ENCODE data around the gene TENM4.

Gene TENM4

GRCh38 chr11:79209540-79210266 is 231.1 kb downstream of the TENM4 start:
- Histone ChIP-seq H3K9ac (ENCODE audit: low read depth in 1 of 2, low read length in 2 of 2) (no peak overlapping the region), H3K4me1 (ENCODE audit: control insufficient read depth in 1 of 2, insufficient read depth in 2 of 2, low read length in 2 of 2) (no peaks in the 10 kb centered on the region), H3K36me3 (ENCODE audit: control insufficient read depth in 1 of 2, insufficient read depth in 2 of 2, low read length in 2 of 2) (no peaks in the 10 kb centered on the region), H3K27ac (ENCODE audit: low read depth, low read length) (no peak overlapping the region), H3K27me3 (ENCODE audit: control insufficient read depth in 1 of 2, insufficient read depth in 2 of 2, low read length in 2 of 2) (no peaks in the 10 kb centered on the region), H3K4me3 (ENCODE audit: low read depth in 1 of 2, low read length in 2 of 2) (no peak overlapping the region), H3K9me3 (ENCODE audit: control insufficient read depth in 1 of 2, low read length in 2 of 2) (no peaks in the 10 kb centered on the region)

GRCh38 chr11:79208126-79208525 is 232.7 kb downstream of the TENM4 start:
- H3K36me3 ChIP-seq (ENCODE audit: control insufficient read depth in 1 of 2, insufficient read depth in 2 of 2, low read length in 2 of 2) = no peaks in the 10 kb centered on the region
- H3K4me1 ChIP-seq (ENCODE audit: control insufficient read depth in 1 of 2, insufficient read depth in 2 of 2, low read length in 2 of 2) = no peaks in the 10 kb centered on the region
- H3K9me3 ChIP-seq (ENCODE audit: control insufficient read depth in 1 of 2, low read length in 2 of 2) = no peaks in the 10 kb centered on the region
- no peak overlapping the region for H3K4me3 ChIP-seq (ENCODE audit: low read depth in 1 of 2, low read length in 2 of 2)
- H3K9ac ChIP-seq (ENCODE audit: low read depth in 1 of 2, low read length in 2 of 2) = no peak overlapping the region
- no peak overlapping the region for H3K27ac ChIP-seq (ENCODE audit: low read depth, low read length)
- no peaks in the 10 kb centered on the region for H3K27me3 ChIP-seq (ENCODE audit: control insufficient read depth in 1 of 2, insufficient read depth in 2 of 2, low read length in 2 of 2)

- no peaks in the 10 kb centered on the region for H3K4me1 ChIP-seq (ENCODE audit: control insufficient read depth in 1 of 2, insufficient read depth in 2 of 2, low read length in 2 of 2)
- H3K9ac ChIP-seq (ENCODE audit: low read depth in 1 of 2, low read length in 2 of 2) = no peak overlapping the region
- no peaks in the 10 kb centered on the region for H3K36me3 ChIP-seq (ENCODE audit: control insufficient read depth in 1 of 2, insufficient read depth in 2 of 2, low read length in 2 of 2)
- no peak overlapping the region for H3K4me3 ChIP-seq (ENCODE audit: low read depth in 1 of 2, low read length in 2 of 2)
- H3K9me3 ChIP-seq (ENCODE audit: control insufficient read depth in 1 of 2, low read length in 2 of 2) = no peaks in the 10 kb centered on the region
- no peak overlapping the region for H3K27ac ChIP-seq (ENCODE audit: low read depth, low read length)
- no peaks in the 10 kb centered on the region for H3K27me3 ChIP-seq (ENCODE audit: control insufficient read depth in 1 of 2, insufficient read depth in 2 of 2, low read length in 2 of 2)
Observed at GRCh38 chr11:79206951-79207350, 233.9 kb downstream of the TENM4 start.

- H3K36me3 ChIP-seq (ENCODE audit: control insufficient read depth in 1 of 2, insufficient read depth in 2 of 2, low read length in 2 of 2) = no peaks in the 10 kb centered on the region
- H3K9me3 ChIP-seq (ENCODE audit: control insufficient read depth in 1 of 2, low read length in 2 of 2) = no peaks in the 10 kb centered on the region
- H3K4me3 ChIP-seq (ENCODE audit: low read depth in 1 of 2, low read length in 2 of 2) = no peak overlapping the region
- no peaks in the 10 kb centered on the region for H3K27me3 ChIP-seq (ENCODE audit: control insufficient read depth in 1 of 2, insufficient read depth in 2 of 2, low read length in 2 of 2)
- no peak overlapping the region for H3K9ac ChIP-seq (ENCODE audit: low read depth in 1 of 2, low read length in 2 of 2)
- no peaks in the 10 kb centered on the region for H3K4me1 ChIP-seq (ENCODE audit: control insufficient read depth in 1 of 2, insufficient read depth in 2 of 2, low read length in 2 of 2)
- no peak overlapping the region for H3K27ac ChIP-seq (ENCODE audit: low read depth, low read length)
Observed at GRCh38 chr11:79205786-79206185, 235.0 kb downstream of the TENM4 start.

GRCh38 chr11:79201677-79202347 is 239.0 kb downstream of the TENM4 start:
- Histone ChIP-seq H3K27me3 (ENCODE audit: control insufficient read depth in 1 of 2, insufficient read depth in 2 of 2, low read length in 2 of 2) (no peaks in the 10 kb centered on the region), H3K27ac (ENCODE audit: low read depth, low read length) (no peak overlapping the region), H3K36me3 (ENCODE audit: control insufficient read depth in 1 of 2, insufficient read depth in 2 of 2, low read length in 2 of 2) (no peaks in the 10 kb centered on the region), H3K9me3 (ENCODE audit: control insufficient read depth in 1 of 2, low read length in 2 of 2) (no peaks in the 10 kb centered on the region), H3K4me1 (ENCODE audit: control insufficient read depth in 1 of 2, insufficient read depth in 2 of 2, low read length in 2 of 2) (no peaks in the 10 kb centered on the region), H3K4me3 (ENCODE audit: low read depth in 1 of 2, low read length in 2 of 2) (no peak overlapping the region), H3K9ac (ENCODE audit: low read depth in 1 of 2, low read length in 2 of 2) (no peak overlapping the region)

GRCh38 chr11:79200398-79201070 is 240.3 kb downstream of the TENM4 start:
- no peak overlapping the region for H3K9ac ChIP-seq (ENCODE audit: low read depth in 1 of 2, low read length in 2 of 2)
- no peaks in the 10 kb centered on the region for H3K4me1 ChIP-seq (ENCODE audit: control insufficient read depth in 1 of 2, insufficient read depth in 2 of 2, low read length in 2 of 2)
- no peaks in the 10 kb centered on the region for H3K9me3 ChIP-seq (ENCODE audit: control insufficient read depth in 1 of 2, low read length in 2 of 2)
- no peak overlapping the region for H3K4me3 ChIP-seq (ENCODE audit: low read depth in 1 of 2, low read length in 2 of 2)
- no peaks in the 10 kb centered on the region for H3K36me3 ChIP-seq (ENCODE audit: control insufficient read depth in 1 of 2, insufficient read depth in 2 of 2, low read length in 2 of 2)
- H3K27ac ChIP-seq (ENCODE audit: low read depth, low read length) = no peak overlapping the region
- H3K27me3 ChIP-seq (ENCODE audit: control insufficient read depth in 1 of 2, insufficient read depth in 2 of 2, low read length in 2 of 2) = no peaks in the 10 kb centered on the region

GRCh38 chr11:79199729-79200354 is 241.0 kb downstream of the TENM4 start:
- H3K27ac ChIP-seq (ENCODE audit: low read depth, low read length) = no peak overlapping the region
- no peak overlapping the region for H3K4me3 ChIP-seq (ENCODE audit: low read depth in 1 of 2, low read length in 2 of 2)
- no peaks in the 10 kb centered on the region for H3K4me1 ChIP-seq (ENCODE audit: control insufficient read depth in 1 of 2, insufficient read depth in 2 of 2, low read length in 2 of 2)
- no peaks in the 10 kb centered on the region for H3K36me3 ChIP-seq (ENCODE audit: control insufficient read depth in 1 of 2, insufficient read depth in 2 of 2, low read length in 2 of 2)
- no peaks in the 10 kb centered on the region for H3K27me3 ChIP-seq (ENCODE audit: control insufficient read depth in 1 of 2, insufficient read depth in 2 of 2, low read length in 2 of 2)
- no peak overlapping the region for H3K9ac ChIP-seq (ENCODE audit: low read depth in 1 of 2, low read length in 2 of 2)
- no peaks in the 10 kb centered on the region for H3K9me3 ChIP-seq (ENCODE audit: control insufficient read depth in 1 of 2, low read length in 2 of 2)

GRCh38 chr11:79198898-79199250 is 242.0 kb downstream of the TENM4 start:
- H3K4me3 ChIP-seq (ENCODE audit: low read depth in 1 of 2, low read length in 2 of 2) = no peak overlapping the region
- no peaks in the 10 kb centered on the region for H3K4me1 ChIP-seq (ENCODE audit: control insufficient read depth in 1 of 2, insufficient read depth in 2 of 2, low read length in 2 of 2)
- no peaks in the 10 kb centered on the region for H3K27me3 ChIP-seq (ENCODE audit: control insufficient read depth in 1 of 2, insufficient read depth in 2 of 2, low read length in 2 of 2)
- H3K36me3 ChIP-seq (ENCODE audit: control insufficient read depth in 1 of 2, insufficient read depth in 2 of 2, low read length in 2 of 2) = no peaks in the 10 kb centered on the region
- no peaks in the 10 kb centered on the region for H3K9me3 ChIP-seq (ENCODE audit: control insufficient read depth in 1 of 2, low read length in 2 of 2)
- H3K27ac ChIP-seq (ENCODE audit: low read depth, low read length) = no peak overlapping the region
- no peak overlapping the region for H3K9ac ChIP-seq (ENCODE audit: low read depth in 1 of 2, low read length in 2 of 2)

GRCh38 chr11:79198203-79198897 is 242.5 kb downstream of the TENM4 start:
- H3K27me3 ChIP-seq (ENCODE audit: control insufficient read depth in 1 of 2, insufficient read depth in 2 of 2, low read length in 2 of 2) = no peaks in the 10 kb centered on the region

More at GRCh38 chr11:79198203-79198897, 242.5 kb downstream of the TENM4 start:
- H3K9me3 ChIP-seq (ENCODE audit: control insufficient read depth in 1 of 2, low read length in 2 of 2) = no peaks in the 10 kb centered on the region
- H3K4me1 ChIP-seq (ENCODE audit: control insufficient read depth in 1 of 2, insufficient read depth in 2 of 2, low read length in 2 of 2) = no peaks in the 10 kb centered on the region
- no peak overlapping the region for H3K4me3 ChIP-seq (ENCODE audit: low read depth in 1 of 2, low read length in 2 of 2)
- H3K9ac ChIP-seq (ENCODE audit: low read depth in 1 of 2, low read length in 2 of 2) = no peak overlapping the region
- no peaks in the 10 kb centered on the region for H3K36me3 ChIP-seq (ENCODE audit: control insufficient read depth in 1 of 2, insufficient read depth in 2 of 2, low read length in 2 of 2)
- H3K27ac ChIP-seq (ENCODE audit: low read depth, low read length) = no peak overlapping the region

All from duodenal mucosa (tissue), 2 donors.